Measurements from ENCODE around the gene MBL2.

The MBL2 gene

GRCh38 chr10:52774182-52774581, 1.6 kb upstream of the MBL2 start:
- DNase-seq (ENCODE audit: low read depth, low spot score): no peak

- DNase-seq (ENCODE audit: low read depth, low spot score): no peak
Observed at GRCh38 chr10:52771534-52772445, 794 bp downstream of the MBL2 start.

- DNase-seq (ENCODE audit: low read depth, low spot score): no peak
Observed at GRCh38 chr10:52770904-52771303, 1.7 kb downstream of the MBL2 start.

GRCh38 chr10:52769966-52770365, 2.6 kb downstream of the MBL2 start:
- DNase-seq (ENCODE audit: low read depth, low spot score): no peak

DNA sequence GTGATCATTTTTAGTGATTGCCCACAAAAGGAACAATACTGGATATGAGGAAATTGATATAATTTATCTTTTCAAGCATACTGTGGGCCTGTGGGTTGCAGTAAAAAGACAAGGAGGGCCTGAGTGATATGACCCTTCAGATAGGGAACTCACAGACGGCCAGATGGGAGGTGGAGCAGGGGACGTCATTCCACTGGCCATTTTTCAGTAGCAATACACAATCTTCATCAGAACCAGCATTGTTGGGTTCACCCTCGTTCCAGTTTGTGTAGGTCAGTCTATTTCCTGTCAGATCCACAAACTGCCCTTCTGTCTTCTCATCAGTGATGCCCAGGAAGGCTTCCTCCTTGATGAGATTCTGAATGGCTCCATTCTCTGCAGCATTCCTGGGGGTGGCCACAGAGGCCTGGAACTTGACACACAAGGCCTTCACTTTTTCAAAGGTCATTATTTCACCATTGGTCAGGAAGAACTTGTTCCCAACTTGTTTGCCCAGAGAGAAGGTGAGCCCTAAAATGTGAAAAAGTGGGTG, 4.5 kb downstream of the MBL2 start:
- DNase-seq (ENCODE audit: low read depth, low spot score): no peak

GRCh38 chr10:52762088-52762487, 10.5 kb downstream of the MBL2 start:
- DNase-seq (ENCODE audit: low read depth, low spot score): no peak

DNA sequence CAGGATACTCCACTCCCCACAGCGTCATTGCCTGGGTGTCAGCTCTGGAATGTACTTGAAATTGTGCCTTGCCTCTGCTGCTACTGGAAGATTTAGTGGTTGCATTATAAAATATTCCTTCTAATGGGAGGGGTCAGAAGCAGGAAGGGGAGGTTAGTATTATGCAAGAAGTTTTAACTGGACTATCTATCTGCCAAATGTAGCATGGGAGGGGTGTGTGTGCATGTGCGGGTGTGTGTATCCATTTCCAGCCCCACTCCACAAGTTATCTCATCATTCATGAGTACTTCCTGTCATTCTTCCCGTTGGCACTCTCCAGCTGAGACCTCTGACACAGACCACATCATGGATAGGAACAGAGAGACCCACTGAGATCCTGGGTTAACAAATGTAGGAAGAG, 13.4 kb downstream of the MBL2 start:
- no peak for DNase-seq (ENCODE audit: low read depth, low spot score)

DNA sequence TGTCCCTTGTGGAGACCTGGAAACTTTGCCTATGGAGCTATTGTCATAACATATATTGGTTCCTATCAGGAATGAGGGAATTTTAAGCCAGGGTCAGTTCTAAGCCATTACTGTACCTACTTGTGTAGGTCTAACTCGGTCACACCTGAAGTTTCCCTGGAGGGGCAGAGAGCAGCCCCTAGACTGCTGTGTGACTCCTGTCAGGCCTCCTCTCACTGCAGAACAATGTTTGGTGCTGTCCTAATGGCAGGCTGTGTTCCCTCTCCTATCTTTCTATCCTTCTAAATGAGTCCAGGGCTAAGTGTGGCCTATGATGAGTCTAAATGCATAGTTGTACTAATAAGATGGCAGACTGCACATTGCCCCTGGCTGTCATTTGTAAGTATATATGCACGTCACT, 14.2 kb downstream of the MBL2 start:
- no peak for DNase-seq (ENCODE audit: low read depth, low spot score)

- DNase-seq (ENCODE audit: low read depth, low spot score): no peak
Observed at GRCh38 chr10:52757773-52758172, 14.8 kb downstream of the MBL2 start.

DNA sequence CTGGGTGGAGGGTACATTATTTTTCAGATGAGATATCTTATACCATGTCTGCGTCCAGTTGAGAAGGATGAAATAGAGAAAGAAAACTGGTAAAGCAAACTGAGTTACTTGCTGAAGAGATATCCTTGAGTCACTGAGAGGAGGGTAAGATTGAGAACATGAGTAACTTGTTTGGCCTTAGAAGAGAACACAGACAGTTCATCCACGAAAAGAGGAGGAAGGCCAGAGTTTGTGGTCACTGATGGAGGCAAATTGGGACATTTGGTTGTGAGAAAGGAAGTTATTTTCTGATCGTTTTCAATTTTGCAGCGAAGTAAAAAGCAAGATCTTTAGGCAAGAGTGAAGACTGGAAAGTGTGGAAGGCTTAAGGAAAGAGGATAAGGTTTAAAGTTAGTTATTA, 15.6 kb downstream of the MBL2 start:
- no peak for DNase-seq (ENCODE audit: low read depth, low spot score)

- no peak for DNase-seq (ENCODE audit: low read depth, low spot score)
Observed at GRCh38 chr10:52756295-52756694, 16.3 kb downstream of the MBL2 start.

DNA sequence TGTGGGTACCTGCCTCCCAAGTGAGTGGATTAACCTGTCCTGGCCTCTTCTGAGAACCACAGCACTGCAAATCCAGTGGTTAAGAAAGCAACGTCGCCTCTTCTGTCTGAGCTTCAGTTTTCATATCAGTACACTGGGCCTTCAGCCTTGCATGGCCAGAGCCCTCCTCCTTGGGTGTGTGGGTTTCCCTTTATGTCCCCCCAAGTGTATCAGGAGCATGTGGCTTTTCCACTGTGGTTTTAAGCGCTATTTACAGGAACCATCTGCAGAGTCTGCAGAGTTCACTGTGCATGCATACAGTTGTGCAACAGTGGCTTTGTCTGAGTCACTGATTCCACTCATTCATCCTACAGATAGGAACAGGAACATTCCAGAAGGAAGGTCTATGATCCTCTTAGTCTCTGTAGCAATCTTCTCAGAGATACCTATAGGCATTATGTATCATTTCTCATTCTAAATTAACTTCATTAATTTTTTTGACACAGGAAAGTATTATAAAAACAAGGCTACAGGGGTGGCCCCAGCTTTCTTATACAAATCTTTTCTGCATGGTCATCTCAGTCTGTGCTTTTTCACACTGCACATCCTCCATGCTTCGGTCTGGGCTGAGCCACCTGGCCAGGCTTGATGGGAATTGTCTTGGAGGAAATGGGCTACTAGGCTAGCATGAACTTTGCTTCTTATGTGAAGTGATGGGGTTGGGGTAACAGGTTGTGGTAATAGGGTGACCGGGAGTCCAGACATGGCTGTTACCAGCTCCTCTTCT, 17.1 kb downstream of the MBL2 start:
- DNase-seq (ENCODE audit: low read depth, low spot score): no peak

- no peak for DNase-seq (ENCODE audit: low read depth, low spot score)
Observed at GRCh38 chr10:52752801-52753445, 19.7 kb downstream of the MBL2 start.

DNA sequence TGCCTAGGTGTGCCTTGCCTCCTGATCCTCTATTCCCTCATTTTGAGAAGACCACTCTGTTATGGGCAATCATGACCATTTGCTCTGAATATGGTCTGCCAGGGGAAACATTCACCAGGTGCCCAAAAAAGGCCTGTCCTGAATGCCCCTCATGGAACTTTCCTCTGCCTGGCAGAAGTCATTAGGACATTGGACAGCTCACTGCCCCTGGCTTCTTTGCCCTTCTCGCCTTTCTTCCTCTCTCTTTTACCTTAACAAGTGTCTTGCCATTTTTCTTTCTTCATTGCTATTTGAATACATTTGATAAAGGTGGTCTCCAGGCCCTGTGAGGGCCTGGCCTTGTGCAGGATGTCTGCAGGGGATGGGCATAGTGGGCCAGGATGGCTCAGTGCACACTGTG, 20.3 kb downstream of the MBL2 start:
- no peak for DNase-seq (ENCODE audit: low read depth, low spot score)

DNA sequence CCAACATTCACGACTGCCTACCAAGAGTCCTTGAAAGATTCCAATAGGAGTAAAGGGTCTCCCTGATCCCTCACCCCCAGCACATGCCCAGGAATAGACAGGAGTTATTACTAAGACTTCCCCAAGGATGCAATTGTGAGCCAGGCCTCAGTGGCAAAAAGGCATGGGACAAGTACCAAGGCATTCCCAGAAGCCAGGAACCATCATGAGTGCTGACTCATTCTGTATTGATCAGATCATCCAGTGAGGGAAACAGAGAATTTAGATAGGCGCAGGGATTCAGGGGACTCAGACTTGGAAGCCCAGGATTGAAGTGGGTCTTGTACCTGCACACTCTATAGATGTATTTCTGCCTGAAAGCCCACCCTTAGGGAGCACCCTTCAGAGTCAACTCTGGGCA, 21.2 kb downstream of the MBL2 start:
- DNase-seq (ENCODE audit: low read depth, low spot score): no peak

DNA sequence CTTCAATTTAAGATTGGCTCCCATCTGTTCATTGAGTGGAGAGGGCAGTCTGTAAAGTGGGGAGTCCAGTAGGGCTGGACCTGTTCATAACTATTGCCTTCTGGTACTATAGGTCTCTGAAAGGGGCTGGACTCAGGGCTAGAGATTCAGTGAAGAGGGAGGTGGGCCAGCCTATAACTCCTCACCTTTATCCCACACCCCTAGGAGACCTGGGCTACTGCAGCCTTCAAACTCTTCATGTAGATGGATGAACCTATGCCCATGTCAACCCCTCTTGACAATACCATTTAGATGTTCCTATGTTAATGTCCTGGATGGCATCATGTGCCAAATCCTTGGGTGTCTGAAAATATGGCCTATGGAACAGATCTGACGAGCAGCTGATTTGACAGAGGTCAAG, 22.0 kb downstream of the MBL2 start:
- DNase-seq (ENCODE audit: low read depth, low spot score): no peak

GRCh38 chr10:52747694-52748093, 24.9 kb downstream of the MBL2 start:
- DNase-seq (ENCODE audit: low read depth, low spot score): no peak

GRCh38 chr10:52746169-52746568, 26.4 kb downstream of the MBL2 start:
- DNase-seq (ENCODE audit: low read depth, low spot score): no peak

- DNase-seq (ENCODE audit: low read depth, low spot score): no peak
Observed at GRCh38 chr10:52744057-52744805, 28.4 kb downstream of the MBL2 start.

DNA sequence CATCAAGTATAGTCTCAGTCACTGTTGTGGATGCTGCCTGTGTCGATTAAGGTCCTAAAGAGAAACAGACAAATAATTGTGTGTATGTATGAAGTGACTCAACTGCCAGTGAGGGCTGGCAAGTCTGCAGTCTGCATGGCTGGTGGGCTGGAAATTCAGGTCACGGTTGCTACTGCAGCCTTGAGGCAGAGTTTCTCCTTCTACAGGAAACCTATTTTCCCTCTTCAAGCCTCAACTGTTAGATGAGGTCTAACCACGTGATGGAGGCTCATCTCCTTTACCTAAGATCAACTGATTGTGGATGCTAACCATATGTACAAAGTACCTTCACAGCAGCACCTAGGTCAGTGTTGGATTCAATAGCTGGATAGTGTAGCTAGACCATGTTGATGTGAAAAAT, 29.9 kb downstream of the MBL2 start:
- no peak for DNase-seq (ENCODE audit: low read depth, low spot score)

GRCh38 chr10:52741851-52742250, 30.7 kb downstream of the MBL2 start:
- no peak for DNase-seq (ENCODE audit: low read depth, low spot score)
